ENCODE measurements around the gene FDXR.

The FDXR gene

DNA sequence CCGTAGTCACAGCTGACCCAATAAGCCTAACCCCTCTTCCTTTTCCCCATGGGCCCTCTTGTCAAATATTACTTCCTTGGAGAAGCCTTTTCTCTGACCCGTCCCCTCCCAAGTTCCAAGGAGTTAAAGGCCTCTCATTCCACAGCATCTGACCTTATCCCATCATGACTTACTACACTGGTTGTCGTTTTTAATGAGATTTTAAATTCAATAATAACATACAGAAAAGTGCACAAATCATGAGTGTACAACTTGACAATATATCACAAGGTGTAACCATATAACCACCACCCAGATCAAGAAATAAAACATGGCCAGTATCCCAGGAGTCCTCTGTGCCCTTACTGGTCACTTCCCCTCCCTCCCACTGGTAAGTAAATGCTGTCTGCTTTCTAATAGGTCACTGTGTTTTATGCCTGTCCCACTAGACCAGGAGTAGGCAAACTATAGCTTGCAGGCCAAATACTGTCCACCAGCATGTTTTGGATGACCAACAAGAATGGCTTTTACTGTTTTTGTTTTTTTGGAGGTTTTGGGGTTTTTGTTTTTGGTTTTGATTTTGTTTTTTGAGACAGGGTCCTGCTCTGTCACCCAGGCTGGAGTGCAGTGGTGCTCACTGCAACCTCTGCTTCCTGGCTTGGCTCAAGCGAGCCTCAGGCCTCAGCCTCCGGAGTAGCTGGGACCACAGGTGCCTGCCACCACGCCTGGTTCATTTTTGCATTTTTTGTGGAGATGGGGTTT is 1.2 kb upstream of the FDXR start:
- Histone ChIP-seq H3K27me3 (ENCODE audit: insufficient read depth, poor library complexity, severe bottlenecking) (no peaks in the 10 kb centered on the region), H3K27ac (replicated peaks) (peak overlapping the region; percentile 91), H3K4me3 (replicated peaks; ENCODE audit: insufficient read depth, low read length) (peak overlapping the region; percentile 61)
- DNase-seq (ENCODE audit: low read depth in 1 of 2, low spot score in 1 of 2): peak in 1 of 2 experiments; percentile 25
- TF ChIP-seq, protein P1, sequence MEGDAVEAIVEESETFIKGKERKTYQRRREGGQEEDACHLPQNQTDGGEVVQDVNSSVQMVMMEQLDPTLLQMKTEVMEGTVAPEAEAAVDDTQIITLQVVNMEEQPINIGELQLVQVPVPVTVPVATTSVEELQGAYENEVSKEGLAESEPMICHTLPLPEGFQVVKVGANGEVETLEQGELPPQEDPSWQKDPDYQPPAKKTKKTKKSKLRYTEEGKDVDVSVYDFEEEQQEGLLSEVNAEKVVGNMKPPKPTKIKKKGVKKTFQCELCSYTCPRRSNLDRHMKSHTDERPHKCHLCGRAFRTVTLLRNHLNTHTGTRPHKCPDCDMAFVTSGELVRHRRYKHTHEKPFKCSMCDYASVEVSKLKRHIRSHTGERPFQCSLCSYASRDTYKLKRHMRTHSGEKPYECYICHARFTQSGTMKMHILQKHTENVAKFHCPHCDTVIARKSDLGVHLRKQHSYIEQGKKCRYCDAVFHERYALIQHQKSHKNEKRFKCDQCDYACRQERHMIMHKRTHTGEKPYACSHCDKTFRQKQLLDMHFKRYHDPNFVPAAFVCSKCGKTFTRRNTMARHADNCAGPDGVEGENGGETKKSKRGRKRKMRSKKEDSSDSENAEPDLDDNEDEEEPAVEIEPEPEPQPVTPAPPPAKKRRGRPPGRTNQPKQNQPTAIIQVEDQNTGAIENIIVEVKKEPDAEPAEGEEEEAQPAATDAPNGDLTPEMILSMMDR (IDR thresholded peaks at IDR 0.05; ENCODE audit: insufficient read depth, low read length): no peak
- TF ChIP-seq SPI1 (IDR thresholded peaks at IDR 0.05; ENCODE audit: borderline replicate concordance, low read depth): peak; percentile 39; the same call in 1 of the 2 replicates
- TF ChIP-seq, protein P2, sequence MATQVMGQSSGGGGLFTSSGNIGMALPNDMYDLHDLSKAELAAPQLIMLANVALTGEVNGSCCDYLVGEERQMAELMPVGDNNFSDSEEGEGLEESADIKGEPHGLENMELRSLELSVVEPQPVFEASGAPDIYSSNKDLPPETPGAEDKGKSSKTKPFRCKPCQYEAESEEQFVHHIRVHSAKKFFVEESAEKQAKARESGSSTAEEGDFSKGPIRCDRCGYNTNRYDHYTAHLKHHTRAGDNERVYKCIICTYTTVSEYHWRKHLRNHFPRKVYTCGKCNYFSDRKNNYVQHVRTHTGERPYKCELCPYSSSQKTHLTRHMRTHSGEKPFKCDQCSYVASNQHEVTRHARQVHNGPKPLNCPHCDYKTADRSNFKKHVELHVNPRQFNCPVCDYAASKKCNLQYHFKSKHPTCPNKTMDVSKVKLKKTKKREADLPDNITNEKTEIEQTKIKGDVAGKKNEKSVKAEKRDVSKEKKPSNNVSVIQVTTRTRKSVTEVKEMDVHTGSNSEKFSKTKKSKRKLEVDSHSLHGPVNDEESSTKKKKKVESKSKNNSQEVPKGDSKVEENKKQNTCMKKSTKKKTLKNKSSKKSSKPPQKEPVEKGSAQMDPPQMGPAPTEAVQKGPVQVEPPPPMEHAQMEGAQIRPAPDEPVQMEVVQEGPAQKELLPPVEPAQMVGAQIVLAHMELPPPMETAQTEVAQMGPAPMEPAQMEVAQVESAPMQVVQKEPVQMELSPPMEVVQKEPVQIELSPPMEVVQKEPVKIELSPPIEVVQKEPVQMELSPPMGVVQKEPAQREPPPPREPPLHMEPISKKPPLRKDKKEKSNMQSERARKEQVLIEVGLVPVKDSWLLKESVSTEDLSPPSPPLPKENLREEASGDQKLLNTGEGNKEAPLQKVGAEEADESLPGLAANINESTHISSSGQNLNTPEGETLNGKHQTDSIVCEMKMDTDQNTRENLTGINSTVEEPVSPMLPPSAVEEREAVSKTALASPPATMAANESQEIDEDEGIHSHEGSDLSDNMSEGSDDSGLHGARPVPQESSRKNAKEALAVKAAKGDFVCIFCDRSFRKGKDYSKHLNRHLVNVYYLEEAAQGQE (IDR thresholded peaks at IDR 0.05; ENCODE audit: insufficient replicate concordance, low read depth): no peak

DNA sequence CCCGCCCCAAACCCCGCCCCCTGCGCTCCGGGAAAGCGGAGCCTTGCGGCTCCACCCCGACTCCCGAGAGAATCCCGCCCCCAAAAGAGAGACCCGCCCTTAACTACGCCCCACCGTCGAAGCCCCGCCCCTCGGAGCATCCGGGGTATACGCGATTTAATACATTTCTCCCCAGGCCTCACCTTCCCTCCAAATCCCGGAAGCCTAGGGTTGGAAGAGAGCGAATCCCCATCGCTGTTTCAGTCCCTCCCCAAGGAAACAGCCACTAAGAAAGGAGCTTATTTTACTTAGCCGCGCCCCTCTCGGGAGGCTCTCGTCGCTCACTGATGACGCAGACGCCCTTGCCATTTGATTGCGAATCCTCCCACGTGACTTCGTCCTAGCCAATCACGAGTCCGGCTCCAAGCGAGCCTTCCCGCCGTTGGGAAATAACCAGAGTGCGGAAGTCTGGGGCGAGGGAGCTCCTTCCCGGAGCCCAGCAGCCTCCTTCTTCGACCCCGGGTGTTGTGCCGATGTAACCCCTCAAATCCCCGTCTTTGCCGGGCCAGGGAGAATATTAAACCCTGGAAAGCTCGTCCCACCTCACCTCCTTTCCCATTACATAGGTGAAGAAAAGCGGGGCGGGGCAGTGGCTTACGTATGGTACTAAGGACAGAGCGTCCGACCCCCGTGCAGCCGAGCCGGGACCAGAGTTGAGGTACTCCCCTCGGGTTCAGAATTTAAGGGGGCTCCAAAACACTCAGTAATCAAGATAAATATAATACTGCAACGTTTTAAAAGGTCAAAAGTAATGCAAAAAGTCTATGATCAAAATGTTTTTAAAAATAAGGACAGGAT is 461 bp upstream of the FDXR start:
- DNase-seq (ENCODE audit: low read depth in 1 of 2, low spot score in 1 of 2): peak; percentile 99 to 100
- TF ChIP-seq SPI1 (IDR thresholded peaks at IDR 0.05; ENCODE audit: borderline replicate concordance, low read depth) (peak; percentile 84), POLR2AphosphoS5 (IDR thresholded peaks at IDR 0.05; ENCODE audit: low read depth) (peak; percentile 99), GABPA (IDR thresholded peaks at IDR 0.05; ENCODE audit: low read depth) (no peak)
- TF ChIP-seq, protein P2 (IDR thresholded peaks at IDR 0.05; ENCODE audit: insufficient replicate concordance, low read depth): peak; percentile 59
- TF ChIP-seq, protein P1 (IDR thresholded peaks at IDR 0.05; ENCODE audit: insufficient read depth, low read length): no peak
- H3K27me3 ChIP-seq (ENCODE audit: insufficient read depth, poor library complexity, severe bottlenecking): no peaks in the 10 kb centered on the region
- H3K4me3 ChIP-seq (replicated peaks; ENCODE audit: insufficient read depth, low read length): peak overlapping the region; percentile 62
- H3K27ac ChIP-seq (replicated peaks): peak overlapping the region; percentile 91

DNA sequence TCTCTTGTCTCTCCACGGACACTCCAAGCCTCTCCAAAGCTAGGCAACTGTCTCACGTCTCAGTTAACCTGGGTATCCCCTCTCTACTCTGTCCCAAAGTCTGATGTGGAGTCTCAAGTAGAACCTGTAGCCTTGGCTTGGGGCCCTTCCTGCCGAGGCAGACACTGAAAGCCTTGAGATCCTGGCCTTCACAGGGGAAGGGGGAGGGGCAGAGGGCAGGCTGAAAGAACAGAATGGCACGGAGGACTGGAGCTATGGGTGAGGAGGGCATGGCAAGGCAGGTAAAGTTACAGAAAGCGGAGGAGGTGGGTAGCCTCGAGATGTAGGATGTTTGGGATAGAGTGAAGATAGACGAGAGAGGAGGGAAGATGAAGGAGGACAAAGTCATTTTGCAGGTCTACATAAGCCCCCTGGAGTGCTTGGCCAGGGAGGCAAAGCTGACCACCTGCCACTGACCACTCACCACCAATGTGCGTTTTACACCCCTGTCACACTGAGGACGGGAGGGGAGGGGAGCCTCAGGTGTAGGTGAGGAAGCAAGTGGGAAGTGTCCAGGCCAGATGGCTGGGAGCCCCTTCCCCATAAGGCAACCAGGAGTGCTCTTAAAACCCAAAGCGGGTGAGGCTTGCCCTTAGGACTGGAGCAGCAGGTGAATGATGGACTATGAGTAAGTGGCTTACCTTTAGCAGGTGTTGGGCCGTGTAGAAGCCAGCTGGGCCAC is 1.3 kb downstream of the FDXR start:
- DNase-seq (ENCODE audit: low read depth in 1 of 2, low spot score in 1 of 2): no peak
- Histone ChIP-seq H3K27ac (replicated peaks) (no peak overlapping the region), H3K27me3 (ENCODE audit: insufficient read depth, poor library complexity, severe bottlenecking) (no peaks in the 10 kb centered on the region), H3K4me3 (replicated peaks; ENCODE audit: insufficient read depth, low read length) (no peak overlapping the region)
- no peak for TF ChIP-seq GABPA (IDR thresholded peaks at IDR 0.05; ENCODE audit: low read depth)
- no peak for TF ChIP-seq SPI1 (IDR thresholded peaks at IDR 0.05; ENCODE audit: borderline replicate concordance, low read depth)
- TF ChIP-seq, protein P1 (IDR thresholded peaks at IDR 0.05; ENCODE audit: insufficient read depth, low read length): no peak
- TF ChIP-seq POLR2AphosphoS5 (IDR thresholded peaks at IDR 0.05; ENCODE audit: low read depth): no peak
- TF ChIP-seq, protein P2 (IDR thresholded peaks at IDR 0.05; ENCODE audit: insufficient replicate concordance, low read depth): no peak
